GM12801 (cell line): ENCODE results near the gene AKAP6.

ENCODE experiments used
- TF ChIP-seq, protein P1 (sequence below): IDR thresholded peaks from one replicate; pipeline ENCODE4 v1.5.1; 2011; ENCODE audit warnings: control low read depth; ENCODE audit not compliant: insufficient read length; ENCODE audit errors: extremely low read depth

Gene AKAP6

GRCh38 chr14:32639208-32639607, 310.1 kb downstream of the AKAP6 start:
- TF ChIP-seq, protein P1, sequence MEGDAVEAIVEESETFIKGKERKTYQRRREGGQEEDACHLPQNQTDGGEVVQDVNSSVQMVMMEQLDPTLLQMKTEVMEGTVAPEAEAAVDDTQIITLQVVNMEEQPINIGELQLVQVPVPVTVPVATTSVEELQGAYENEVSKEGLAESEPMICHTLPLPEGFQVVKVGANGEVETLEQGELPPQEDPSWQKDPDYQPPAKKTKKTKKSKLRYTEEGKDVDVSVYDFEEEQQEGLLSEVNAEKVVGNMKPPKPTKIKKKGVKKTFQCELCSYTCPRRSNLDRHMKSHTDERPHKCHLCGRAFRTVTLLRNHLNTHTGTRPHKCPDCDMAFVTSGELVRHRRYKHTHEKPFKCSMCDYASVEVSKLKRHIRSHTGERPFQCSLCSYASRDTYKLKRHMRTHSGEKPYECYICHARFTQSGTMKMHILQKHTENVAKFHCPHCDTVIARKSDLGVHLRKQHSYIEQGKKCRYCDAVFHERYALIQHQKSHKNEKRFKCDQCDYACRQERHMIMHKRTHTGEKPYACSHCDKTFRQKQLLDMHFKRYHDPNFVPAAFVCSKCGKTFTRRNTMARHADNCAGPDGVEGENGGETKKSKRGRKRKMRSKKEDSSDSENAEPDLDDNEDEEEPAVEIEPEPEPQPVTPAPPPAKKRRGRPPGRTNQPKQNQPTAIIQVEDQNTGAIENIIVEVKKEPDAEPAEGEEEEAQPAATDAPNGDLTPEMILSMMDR: no peak

DNA sequence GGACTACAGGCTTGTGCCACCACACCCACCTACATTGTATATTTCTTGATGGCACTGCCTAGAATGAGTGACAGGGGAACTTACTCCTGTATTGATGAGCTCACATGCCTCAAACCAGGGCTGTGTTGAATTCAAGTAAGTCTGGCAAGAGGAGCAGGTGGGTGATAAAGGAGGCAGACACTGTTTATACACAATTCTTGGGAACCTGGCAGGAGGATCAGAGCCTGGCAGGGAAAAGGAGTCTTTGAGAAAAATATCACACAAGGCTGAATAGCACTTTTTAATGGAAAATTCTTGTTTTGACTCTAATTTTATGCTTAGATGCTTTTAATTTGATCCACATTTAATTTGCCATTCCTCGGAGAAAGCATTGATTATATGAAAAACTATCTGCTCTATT, 316.5 kb downstream of the AKAP6 start:
- TF ChIP-seq, protein P1: no peak

- TF ChIP-seq, protein P1: no peak
These were observed 319.3 kb downstream of the AKAP6 start for GRCh38 chr14:32648434-32648833.

- TF ChIP-seq, protein P1: no peak
These were observed 320.9 kb downstream of the AKAP6 start for GRCh38 chr14:32650030-32650429.

DNA sequence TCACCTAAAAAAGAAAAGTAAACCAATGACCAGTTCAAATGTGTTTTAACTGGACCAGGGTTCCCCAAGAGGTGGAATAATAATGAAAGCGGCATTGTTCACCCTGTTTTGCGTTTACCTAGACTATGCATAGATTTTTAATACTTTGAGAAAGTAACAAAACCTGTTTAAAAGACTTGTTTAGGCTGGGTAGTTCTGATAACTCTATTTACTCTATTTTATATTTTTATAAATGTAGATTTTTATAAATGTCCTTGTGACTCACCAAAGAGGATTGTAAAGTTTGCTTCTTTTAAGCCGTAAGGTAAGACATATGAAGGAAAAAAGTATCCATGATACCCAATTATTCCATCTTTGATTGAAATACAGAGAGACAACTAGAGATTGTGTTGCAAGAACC, 321.6 kb downstream of the AKAP6 start:
- TF ChIP-seq, protein P1: no peak

GRCh38 chr14:32654106-32654505, 325.0 kb downstream of the AKAP6 start:
- TF ChIP-seq, protein P1: no peak

DNA sequence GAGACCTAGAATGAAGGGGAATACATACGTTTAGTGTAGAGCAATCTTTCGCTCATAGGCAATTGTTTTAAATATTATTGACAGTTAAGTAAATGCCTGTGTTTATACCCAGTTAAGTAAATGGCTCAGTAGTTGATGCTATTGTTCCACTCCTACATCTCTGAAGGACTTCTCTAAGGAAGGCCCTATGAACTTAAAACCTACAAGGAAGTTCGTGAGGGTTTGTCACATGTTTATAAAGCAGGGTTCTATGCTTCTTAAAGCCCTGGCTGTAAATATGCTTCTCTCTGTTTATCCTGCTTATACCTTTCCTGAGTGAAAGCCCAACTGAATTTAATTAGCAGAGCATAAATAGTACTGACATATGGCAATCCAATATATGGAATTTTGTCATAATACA, 327.5 kb downstream of the AKAP6 start:
- TF ChIP-seq, protein P1: no peak

- TF ChIP-seq, protein P1: no peak
These were observed 328.0 kb downstream of the AKAP6 start for GRCh38 chr14:32657081-32657480.
